NCI-H226 (cell line): Measurements from ENCODE around the gene RPL41.
"Not testable (repeated sequence)": the region's sequence is repeated elsewhere in the genome, so short reads cannot be mapped to it uniquely, and the experiment has no call there.

Experiments
- DNase-seq: peaks from one replicate; pipeline ENCODE4 v3.0.0-alpha.2; 2015

RPL41 gene

GRCh38 chr12:56129206-56129941, 12.9 kb downstream of the RPL41 start:
- DNase-seq: peak; percentile 62

GRCh38 chr12:56129942-56130495, 13.6 kb downstream of the RPL41 start:
- no peak for DNase-seq

GRCh38 chr12:56130876-56131275, 14.4 kb downstream of the RPL41 start:
- no peak for DNase-seq

DNA sequence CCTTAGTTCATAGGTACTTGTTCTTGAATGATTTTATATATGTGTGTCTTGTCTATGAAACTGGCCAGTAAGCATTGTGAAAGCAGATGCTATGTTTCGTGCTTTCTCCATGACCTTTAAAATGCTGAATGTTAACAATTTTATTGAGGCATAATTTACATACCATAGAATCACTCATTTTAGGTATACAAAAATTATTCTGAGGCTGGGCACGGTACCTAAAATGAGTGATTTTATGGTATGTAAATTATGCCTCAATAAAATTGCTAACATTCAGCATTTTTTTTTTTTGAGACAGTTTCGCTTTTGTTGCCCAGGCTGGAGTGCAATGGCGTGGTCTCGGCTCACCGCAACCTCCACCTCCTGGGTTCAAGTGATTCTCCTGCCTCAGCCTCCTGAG, 18.5 kb downstream of the RPL41 start:
- no peak for DNase-seq

GRCh38 chr12:56137853-56138571, 21.6 kb downstream of the RPL41 start:
- no peak for DNase-seq

- DNase-seq: no peak
These were observed 25.7 kb downstream of the RPL41 start for GRCh38 chr12:56141946-56142784.

DNA sequence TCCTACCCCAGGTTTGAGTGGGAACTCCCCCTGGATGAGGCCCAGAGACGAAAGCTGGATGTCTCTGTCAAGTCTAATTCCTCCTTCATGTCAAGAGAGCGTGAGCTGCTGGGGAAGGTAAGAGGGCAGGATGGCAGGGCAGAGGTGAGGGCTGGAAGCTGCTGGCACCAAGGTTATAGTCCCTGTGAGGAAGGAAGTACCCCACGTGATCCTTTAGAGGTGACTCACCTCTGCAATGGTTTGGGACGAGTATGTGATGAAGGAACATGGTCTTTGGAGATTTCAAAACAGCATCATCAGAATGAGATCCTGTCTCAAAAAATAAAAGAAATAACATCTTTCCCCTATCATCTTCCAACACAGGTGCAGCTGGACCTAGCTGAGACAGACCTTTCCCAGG, 26.8 kb downstream of the RPL41 start:
- no peak for DNase-seq

DNA sequence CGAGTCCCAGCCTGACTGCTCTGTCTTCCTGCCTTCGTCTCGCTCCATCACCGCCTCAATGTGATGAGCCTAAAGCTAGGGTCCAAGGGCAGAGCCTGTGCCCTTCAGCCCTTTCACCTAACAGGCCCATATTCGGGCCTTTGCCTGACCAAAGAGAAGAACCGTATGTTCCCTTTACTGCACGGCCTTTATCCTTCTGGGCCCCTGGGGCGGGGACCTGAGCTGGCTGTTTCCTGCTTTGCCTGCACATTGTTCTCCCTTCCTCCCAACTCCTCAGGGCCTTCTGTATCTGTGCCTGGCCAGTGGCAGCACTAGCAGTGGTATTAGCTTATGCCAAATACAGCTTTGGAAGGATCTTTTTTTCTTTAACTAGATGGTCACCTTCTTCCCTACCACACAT, 27.4 kb downstream of the RPL41 start:
- DNase-seq: no peak

GRCh38 chr12:56145217-56145616, 28.8 kb downstream of the RPL41 start:
- no peak for DNase-seq

- DNase-seq: no peak
These were observed 30.3 kb downstream of the RPL41 start for GRCh38 chr12:56146492-56147460.

- no peak for DNase-seq
These were observed 34.1 kb downstream of the RPL41 start for GRCh38 chr12:56150563-56150962.

DNA sequence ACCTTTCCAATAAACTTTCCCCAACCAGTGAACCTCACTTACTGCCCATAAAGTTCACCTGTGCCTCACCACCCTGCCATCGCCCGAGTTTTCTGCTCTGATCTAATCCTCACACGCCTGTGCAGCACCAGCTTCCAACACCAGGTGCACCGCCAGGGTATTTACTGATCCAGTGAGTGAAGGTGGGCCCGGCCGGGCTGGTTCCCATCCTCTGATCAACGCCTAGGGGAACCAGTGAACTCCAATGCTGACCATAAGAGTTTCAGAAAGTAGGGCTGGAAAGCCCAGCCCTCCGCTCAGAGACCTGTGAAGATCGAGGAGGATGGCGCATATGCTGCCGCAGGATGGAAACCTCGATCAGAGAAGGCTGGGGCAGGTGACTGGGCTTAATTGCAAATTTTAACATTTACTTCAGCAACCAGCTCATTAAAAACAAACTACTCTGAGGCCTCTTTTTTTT, 35.3 kb downstream of the RPL41 start:
- DNase-seq: peak; percentile 55

DNA sequence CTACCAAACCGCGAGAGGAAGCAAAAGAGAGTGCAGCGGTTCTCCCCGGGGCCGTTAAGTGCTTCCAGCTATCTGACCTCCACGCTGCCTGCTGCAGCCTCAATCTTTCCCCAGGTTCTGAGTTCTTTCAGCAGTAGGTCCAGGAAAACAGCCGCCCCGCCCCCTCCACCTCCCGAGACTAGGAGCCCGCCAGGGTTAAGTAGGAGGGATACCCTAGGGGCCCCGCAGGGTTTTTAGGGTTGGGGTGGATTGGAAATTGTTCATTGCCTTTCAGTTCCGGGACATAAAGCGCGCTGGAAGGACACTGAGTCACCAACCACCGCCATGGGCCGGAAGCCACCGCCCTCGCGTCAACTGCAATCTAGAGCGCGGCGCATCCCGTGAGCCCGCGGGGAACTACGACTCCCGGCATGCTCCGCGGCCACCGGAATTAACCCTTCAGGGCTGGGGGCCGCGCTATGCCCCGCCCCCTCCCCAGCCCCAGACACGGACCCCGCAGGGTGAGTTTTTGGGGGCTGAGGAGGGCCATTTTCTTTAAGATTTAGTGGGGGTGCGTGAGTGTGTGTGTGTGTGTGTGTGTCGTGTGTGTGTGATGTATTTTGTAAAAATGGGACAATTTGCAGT, 35.8 kb downstream of the RPL41 start, which contains the start of gene MYL6B:
Gene MYL6B (plus strand): TSS at position 456 of the 624 bp plus-strand sequence. CDS start 1,332 bp downstream, outside the sequence.
- DNase-seq: peak; percentile 93

GRCh38 chr12:56152756-56153677, 36.6 kb downstream of the RPL41 start:
- no peak for DNase-seq

DNA sequence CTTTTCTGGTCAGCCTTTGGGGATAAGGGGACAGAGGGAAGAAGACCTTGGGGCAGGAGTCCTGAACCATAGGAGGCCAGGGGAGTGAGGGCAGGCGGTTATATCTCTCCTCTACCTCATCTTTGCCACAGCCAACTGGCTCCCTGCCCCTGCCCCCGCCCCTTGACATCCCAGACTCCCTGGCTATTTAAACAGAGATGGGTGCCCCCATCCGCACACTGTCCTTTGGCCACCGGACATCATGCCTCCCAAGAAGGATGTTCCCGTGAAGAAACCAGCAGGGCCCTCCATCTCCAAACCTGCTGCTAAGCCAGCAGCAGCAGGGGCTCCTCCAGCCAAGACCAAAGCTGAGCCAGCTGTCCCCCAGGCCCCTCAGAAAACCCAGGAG, 37.2 kb downstream of the RPL41 start:
- no peak for DNase-seq

GRCh38 chr12:56154246-56154771, 37.9 kb downstream of the RPL41 start:
- DNase-seq: no peak

DNA sequence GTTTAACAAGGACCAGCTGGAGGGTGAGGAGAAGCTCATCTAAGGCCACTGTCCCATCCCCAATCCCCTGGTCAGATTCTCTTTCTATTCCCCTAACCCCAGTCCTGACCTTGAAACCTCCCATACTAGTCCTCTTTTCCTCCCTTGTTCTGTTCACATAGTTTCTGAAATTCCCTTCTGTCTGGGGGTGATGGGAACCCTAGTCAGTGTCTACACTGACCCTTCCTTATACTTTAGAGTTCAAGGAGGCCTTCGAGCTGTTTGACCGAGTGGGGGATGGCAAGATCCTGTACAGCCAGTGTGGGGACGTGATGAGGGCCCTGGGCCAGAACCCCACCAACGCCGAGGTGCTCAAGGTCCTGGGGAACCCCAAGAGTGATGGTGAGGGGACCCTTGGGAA, 38.4 kb downstream of the RPL41 start:
- no peak for DNase-seq

DNA sequence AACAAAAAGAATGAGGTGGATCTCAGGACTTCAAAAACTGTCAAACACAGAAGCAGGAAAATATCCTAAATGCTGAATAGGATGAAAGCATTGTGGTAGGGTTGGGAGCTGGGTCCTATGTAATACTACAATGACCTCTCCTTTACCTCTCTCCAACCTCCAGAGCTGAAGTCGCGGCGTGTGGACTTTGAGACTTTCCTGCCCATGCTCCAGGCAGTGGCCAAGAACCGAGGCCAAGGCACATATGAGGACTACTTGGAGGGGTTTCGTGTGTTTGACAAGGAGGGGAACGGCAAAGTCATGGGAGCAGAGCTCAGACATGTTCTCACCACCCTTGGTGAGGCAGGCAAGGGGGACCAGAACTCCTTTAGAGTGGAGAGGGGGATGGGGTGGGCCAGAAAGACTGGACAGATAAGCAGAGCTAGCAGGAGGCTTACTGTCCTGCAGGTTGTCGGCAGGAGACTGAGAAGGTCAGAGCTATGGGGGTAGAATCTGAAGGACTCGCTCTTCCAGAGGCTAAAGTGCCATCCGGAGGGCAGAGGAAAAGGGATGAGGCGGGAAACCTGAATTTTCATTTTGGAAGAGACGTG, 38.9 kb downstream of the RPL41 start:
- no peak for DNase-seq

GRCh38 chr12:56156464-56157200, 40.2 kb downstream of the RPL41 start:
- DNase-seq: not testable (repeated sequence)
